HG03439 (cell line): ENCODE results near the gene CCDC33.

Experiments used
- ATAC-seq: cut with Tn5 transposase; IDR thresholded peaks from one replicate; pipeline ENCODE4 v1.9.1; 2021; ENCODE audit warnings: mild to moderate bottlenecking, moderate library complexity; ENCODE audit not compliant: unreplicated experiment

Gene CCDC33

GRCh38 chr15:74235962-74236361 is at the start of gene CCDC33:
TSS of gene CCDC33 (plus strand) at chr15:74236326. CDS start at chr15:74236720, 394 bp downstream.
- ATAC-seq: no peak

DNA sequence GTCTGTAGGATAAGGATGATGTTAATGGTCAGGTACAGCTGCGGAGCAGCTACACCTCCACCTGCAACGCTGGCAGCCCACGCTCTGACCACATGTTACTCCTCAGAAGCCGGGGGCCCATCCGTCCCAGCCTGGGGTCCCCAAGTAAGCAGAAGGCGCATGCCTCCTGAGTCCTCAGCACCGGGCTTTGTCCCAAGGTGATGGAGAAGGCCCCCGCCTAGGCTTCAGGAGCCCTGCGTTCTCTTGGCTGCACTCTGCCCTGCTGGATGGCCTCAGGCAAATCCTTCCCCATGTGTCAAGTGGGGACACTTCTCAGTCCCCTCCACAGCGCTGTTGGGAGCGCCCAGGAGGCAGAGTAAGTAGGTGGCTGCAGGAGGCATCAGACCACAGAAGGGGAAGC is 47.9 kb upstream of the CCDC33 start:
- no peak for ATAC-seq

DNA sequence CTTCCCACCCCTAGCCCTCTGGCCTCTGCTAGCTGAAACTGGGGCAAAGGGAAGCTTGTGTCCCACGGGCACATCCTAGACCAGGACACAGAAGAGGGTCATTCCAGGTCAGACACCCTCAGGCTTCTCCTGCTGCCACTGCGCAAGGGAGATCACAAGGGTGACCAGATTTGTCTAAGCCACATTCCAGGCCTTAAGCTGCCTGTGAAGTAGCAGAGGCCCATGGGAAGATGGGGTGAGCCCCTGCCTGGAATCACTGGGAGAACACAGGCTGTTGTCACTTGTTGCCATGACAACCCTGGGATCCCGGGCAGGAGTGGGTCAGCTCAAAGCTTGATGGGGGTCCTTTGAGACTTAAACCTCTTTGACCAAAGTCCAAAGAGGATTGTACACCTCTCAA is 44.3 kb upstream of the CCDC33 start:
- no peak for ATAC-seq

- ATAC-seq: no peak
These were observed 43.4 kb upstream of the CCDC33 start for GRCh38 chr15:74192751-74193150.

GRCh38 chr15:74193299-74193718 is 42.8 kb upstream of the CCDC33 start:
- ATAC-seq: no peak

DNA sequence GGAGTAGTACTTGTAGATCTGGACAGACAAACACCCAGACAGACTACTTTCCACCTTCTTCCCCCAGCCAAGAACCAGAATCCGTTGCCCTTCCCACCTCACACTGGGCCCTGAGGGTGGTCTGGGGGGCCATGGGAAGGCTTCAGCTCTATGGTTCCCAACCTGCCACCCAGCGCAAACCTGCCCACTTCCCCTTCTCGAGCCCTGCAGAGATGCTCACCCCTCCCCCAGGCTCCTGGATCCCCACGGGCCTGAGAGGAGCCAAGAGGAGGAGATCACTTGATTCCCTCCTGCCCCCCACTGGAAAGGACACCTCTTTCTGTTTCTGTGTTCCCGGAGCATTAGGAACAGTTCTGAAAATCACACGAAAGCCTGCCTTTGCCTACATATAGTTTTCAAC is 42.2 kb upstream of the CCDC33 start:
- ATAC-seq: no peak

GRCh38 chr15:74194572-74195559 is 41.3 kb upstream of the CCDC33 start:
- no peak for ATAC-seq

DNA sequence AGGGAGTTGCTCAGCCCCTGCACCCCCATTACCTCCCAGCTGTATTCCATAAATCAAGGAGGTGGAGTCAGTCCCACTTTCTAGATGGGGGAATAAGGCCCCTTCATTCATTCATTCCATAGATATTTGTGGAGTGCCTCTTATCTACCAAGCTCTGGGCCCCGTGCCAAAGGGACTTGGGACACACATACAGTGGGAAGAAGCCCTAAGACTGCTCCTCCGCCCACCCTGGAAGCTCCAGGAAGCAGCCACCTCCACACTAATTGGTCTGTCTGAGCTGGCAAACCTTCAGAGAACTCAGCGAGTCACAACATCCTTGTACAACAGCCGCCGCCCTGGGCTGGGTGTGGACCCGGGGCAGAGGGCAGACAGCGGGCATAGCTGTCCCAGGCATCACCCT is 40.0 kb upstream of the CCDC33 start:
- ATAC-seq: no peak

DNA sequence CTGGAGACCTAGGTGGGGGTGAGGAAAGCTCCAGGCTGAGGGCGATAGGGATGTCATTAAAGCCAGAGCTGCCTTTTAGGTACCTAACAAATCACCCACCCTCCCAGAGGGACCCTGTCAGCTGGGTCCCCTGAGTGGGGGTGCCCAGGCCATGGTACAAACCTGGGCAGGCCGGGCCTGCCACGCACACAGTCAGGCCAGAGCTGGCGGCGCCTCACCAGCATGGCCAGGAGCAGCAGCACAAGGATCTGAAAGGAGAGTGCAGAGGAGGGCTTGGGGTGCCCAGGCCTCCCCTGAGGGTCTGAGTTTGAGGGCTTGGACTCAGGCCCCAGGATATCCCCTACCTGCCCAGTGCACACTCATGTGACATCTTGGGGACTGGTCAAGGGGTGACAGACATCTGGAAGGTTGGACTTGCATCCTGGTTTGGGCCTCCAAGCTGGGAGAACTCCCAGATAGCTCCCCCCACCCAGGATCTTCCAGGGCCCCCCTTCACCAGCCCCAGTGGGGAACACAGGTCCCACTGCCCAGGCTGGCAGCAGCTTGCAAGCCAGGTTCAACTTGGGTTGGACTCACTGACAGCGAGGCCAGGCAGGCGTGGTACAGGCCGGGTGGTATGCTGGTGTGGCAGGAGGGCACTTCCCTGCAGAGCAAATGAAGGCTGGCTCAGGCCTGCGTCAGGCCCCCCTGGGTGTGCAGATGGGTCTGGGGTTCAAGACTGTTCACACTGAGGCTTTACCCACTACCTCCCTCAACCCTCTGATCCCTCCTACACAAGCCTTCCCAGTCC is 38.8 kb upstream of the CCDC33 start:
- no peak for ATAC-seq

DNA sequence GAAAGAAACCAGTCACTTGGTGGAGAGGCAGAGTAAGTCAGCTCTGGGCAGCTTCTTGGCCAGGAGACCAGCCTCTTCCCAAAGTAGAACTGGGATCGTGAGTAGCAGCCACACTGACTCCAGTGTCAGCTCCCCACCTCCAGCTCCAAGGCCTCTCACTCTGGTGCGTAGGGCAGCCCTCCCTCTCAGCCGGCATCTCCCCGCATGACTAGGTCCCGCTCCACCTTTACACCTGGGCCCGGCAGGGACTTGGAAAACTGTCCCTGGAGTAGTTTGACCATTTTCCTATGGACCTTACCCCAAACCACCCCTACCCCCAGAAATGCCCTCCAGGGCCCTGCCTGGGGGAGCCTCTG is 36.9 kb upstream of the CCDC33 start:
- ATAC-seq: no peak

DNA sequence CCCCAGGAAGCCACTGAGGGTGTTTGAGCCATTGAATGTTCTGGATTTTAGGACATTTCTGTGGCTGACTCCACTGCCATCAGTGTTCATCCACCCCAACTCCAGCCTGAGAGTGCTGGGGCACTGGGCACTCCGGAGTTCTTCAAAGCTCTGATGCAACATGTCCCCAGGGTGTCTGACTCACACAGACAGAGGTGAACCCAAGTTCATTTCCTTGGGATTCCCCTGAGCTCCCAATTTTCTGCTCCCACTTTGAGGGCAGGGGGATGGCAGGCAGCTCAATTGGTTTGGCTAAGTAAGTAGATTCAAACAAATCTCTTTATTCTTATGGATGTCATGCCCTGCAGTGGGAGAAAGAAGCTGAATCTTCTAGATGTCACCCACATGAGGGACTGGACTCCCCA is 35.7 kb upstream of the CCDC33 start:
- ATAC-seq: no peak

- no peak for ATAC-seq
These were observed 35.2 kb upstream of the CCDC33 start for GRCh38 chr15:74200871-74201419.

- no peak for ATAC-seq
These were observed 34.3 kb upstream of the CCDC33 start for GRCh38 chr15:74201710-74202420.

DNA sequence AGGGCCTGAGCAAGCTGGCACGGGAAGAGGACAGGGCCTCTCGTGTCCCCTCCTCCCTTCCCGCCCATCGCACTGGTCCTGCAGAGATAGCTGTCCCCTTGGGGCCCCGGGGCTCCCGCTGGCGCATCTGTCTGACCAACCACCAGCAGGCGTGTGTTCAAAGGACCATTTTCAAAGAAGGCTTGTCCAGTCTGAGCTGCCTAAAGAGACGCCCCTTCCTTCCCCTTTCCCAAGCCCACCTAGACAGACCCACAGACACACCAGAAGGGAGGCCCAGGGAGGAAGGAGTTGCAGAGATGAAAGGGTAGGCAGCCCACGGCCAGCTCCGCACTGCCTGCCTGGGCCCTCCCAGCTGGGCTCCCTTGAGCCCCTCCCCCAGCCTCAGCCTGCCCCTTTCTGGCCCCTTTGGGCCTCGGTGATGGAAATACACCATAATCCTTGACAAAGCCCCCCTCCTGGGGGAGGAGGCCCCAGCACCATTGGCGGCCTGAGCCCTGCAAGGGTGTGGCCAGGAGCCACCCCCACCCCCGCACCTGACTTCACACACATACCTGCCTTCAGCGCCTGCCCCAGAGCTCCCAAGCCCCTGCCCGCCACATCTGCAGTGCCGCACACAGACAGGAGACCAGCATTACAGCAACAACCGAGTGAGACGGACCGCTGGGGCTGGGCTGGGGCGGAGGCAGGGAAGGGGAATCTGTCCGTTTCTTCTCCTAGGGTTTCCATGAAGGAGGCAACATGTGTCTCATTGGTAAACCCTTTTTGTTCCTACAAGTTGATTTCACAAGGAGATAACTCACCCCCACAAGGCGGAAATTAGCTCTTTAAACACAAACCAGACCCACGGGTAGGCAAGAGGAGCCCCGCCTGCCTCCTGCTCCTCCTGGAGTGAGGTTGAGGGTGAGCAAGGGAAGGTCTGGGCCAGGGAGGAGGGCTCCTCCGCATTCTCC is 33.4 kb upstream of the CCDC33 start, which contains the start of gene STRA6:
STRA6 (minus strand) TSS at position 336 of the 950 bp plus-strand sequence. CDS start 520 bp downstream, outside the sequence.
- ATAC-seq: no peak

DNA sequence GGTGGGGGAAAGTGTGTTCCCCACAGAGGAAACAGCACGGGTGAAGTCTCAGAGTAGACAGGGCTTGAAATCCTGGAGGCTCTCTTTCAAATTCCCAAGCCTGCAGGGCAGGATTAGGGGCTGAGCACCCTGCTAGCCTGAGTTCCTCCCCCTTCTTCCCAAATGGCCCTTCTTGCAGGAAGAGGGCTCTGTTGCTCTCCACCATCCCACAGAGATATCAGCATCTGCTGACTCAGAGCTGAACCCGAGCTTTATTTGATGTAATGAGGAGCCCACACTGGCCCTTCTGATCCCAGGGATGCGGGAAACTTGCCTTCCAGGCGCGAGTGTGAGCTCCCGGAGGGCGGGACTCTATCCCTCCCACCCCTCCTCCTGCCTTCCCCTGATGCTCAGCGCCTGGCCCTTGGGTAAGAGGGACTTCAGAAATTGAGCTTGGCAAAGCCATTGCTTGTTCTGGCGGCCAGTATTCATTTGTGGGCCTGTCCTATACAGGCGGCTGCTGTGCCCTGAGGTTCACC is 32.2 kb upstream of the CCDC33 start:
- no peak for ATAC-seq

- no peak for ATAC-seq
These were observed 30.6 kb upstream of the CCDC33 start for GRCh38 chr15:74205582-74205947.

DNA sequence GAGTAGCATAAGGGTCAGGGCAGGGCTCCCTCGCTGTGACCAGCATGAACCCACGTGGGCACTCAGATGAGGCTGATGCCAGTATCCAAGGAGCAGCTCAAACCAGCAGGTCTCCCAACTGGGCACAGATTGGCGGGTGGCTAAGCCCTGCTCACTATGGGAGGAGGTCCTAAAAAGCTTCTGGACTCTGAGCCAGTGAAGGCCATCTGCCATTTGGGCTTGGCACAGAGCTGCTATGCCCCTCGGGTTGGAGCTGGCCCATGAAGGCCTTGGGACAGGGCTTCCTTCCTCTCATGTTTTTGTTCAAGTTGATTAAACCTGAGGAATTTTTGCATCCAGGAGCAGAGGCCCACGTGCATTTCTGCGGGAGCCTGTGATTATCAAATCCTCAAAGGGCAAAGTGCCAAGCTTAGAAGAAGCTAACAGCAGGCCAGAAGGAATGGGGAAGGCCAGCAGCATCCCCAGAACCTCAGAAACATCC is 29.3 kb upstream of the CCDC33 start:
- ATAC-seq: no peak

GRCh38 chr15:74207652-74208440 is 28.3 kb upstream of the CCDC33 start:
- ATAC-seq: no peak

- ATAC-seq: no peak
These were observed 27.6 kb upstream of the CCDC33 start for GRCh38 chr15:74208496-74208895.
